Left ventricle myocardium superior (tissue), 1 donor: ENCODE results near the gene SULT2A1. TPM values are rescaled to one million over a fixed set of nuclear protein-coding genes. Genes with fewer than 3 reads are reported as not detected.
A peak's percentile ranks its signal among the peaks of the same experiment; 100 is the strongest.
"Not testable (repeated sequence)": the region's sequence is repeated elsewhere in the genome, so short reads cannot be mapped to it uniquely, and the experiment has no call there.

Source experiments
- ATAC-seq: fragments of 200-7000 bp; cut with Tn5 transposase; one replicate; pipeline ENCODE4 v1.9.1; 2020; ENCODE audit warnings: mild to moderate bottlenecking, moderate library complexity
- DNase-seq: peaks from one replicate; pipeline ENCODE4 v3.0.0-alpha.2; 2020
- intact Hi-C: fragments of 100-400 bp; cut with micrococcal nuclease; formaldehyde crosslinking; loops from one replicate; pipeline ENCODE4 v1.11.0; 2022
- long read RNA-seq: library from polyadenylated mRNA; unstranded; transcript quantifications from one replicate; pipeline ENCODE4 v2.0.0, GENCODE V29; 2021
- total RNA-seq: library from RNA; stranded (reverse); fragmentation: NEBNext Ultra II Directional; extraction: Animal tissue kit (Norgen Biotek cat#: 25700); gene quantifications from one replicate; pipeline ENCODE4 v1.2.1, GENCODE V29; 2021
- donor health status: DM: no; HTN: yes; CAD: no; lungs with severe emphysema.

SULT2A1 gene, protein sequence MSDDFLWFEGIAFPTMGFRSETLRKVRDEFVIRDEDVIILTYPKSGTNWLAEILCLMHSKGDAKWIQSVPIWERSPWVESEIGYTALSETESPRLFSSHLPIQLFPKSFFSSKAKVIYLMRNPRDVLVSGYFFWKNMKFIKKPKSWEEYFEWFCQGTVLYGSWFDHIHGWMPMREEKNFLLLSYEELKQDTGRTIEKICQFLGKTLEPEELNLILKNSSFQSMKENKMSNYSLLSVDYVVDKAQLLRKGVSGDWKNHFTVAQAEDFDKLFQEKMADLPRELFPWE
- total RNA-seq, result not detected
- long read RNA-seq, result 0 reads

DNA sequence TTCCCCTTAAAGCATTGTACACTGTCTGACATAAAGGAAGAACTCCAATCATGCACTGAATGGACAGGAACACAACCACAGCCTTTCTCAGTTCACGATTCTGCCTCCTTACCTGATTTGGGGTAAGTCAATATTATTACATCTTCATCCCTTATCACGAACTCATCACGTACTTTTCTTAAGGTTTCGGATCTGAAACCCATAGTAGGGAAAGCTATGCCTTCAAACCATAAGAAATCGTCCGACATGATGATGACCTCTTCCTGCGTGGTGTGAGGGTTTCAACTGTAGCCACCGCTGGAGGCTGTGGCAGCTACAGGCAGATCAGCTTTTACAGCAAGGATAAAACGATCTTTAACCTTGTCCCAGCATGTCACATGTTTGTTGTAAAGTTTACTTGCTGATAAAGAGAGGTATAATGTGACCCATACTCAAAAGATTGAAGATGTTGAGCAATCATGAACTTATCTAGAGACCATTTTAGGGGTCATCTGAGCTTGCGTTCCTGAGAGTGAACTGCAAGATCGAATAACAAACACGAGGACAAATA lies at the start of gene SULT2A1:
Gene SULT2A1 (minus strand): TSS at position 306 of the 550 bp plus-strand sequence. CDS start 58 bp downstream, at position 248.
- ATAC-seq, result no peak
- intact Hi-C loops, result no loop called here

DNA sequence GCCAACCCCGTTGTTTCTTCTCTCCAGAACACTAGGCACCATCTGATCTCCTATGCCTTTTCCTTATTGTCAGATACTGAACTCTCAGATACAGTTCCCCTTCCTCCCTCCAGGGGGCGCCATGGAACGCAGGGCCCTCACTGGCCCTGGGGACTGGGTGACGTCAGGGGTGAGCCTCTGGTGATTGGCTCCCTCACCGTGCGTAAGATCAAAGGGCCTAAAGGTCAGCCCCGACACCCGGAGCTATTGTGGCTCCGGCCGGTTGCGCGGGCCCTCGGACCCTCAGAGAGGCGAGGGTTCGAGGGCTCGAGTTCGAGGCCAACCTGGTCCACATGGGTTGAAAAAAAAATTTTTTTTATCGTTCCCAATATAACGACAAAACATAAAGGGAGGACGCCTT lies 42.5 kb upstream of the SULT2A1 start:
- DNase-seq, intact Hi-C loops, ATAC-seq: not testable (repeated sequence)

More for the DNA sequence above, at the start of gene SULT2A1:
- no peak for DNase-seq

DNA sequence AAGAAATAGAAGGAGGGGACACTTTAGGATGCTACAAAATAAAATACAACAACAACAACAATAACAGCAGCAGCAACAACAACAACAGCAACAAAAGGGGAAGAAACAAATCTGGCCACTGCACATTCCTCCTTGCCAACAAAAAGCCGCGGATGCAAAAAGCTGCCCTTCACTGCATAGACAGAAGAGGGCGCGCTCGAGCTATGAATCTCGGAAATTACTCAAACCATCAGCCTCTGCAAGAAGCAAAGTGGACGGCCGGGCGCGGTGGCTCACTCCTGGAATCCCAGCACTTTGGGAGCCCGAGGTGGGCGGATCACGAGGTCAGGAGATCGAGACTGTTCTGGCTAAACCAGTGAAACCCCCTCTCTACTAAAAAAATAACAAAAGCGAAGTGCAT lies 34.0 kb upstream of the SULT2A1 start:
- ATAC-seq, DNase-seq, intact Hi-C loops: not testable (repeated sequence)

DNA sequence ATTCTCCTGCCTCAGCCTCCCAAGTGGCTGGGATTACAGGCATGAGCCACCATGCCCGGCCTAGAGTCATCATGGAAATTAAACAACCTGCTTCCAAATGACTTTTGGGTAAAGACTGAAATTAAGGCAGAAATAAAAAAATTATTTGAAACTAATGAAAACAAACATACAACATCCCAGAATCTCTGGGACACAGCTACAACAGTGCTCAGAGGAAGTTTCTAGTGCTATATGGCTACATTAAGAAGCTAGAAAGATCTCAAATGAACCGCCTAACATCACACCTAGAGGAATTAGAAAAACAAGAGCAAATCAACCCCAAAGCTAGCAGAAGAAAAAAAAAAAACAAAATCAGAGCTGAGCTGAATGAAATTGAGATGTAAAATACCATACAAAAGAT lies 24.1 kb upstream of the SULT2A1 start:
- ATAC-seq, DNase-seq, intact Hi-C loops: not testable (repeated sequence)

DNA sequence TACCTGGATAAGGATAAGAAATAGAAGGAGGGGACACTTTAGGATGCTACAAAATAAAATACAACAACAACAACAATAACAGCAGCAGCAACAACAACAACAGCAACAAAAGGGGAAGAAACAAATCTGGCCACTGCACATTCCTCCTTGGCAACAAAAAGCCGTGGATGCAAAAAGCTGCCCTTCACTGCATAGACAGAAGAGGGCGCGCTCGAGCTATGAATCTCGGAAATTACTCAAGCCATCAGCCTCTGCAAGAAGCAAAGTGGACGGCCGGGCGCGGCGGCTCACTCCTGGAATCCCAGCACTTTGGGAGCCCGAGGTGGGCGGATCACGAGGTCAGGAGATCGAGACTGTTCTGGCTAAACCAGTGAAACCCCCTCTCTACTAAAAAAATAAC lies 23.2 kb upstream of the SULT2A1 start:
- intact Hi-C loops, ATAC-seq: not testable (repeated sequence)
- DNase-seq, result peak; percentile 72

DNA sequence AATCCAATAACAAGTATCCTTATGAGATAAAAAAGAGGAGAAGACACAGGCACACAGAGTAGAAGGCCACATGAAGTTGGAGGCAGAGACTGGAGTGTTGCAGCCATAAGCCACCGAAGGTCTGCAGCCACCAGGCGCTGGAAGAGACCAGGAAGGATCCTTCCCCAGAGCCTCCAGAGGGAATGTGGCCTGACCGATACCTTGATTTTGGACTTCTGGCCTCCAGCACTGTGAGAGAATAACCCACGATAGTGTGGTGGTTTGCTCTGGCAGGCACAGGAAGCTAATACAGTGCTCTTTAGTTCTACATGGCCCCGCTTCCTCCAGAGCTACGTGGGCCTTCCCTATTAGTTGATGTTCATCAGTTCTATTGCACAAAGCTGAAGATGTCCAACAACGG lies 15.3 kb upstream of the SULT2A1 start:
- no peak for ATAC-seq
- DNase-seq, result no peak
- intact Hi-C loops, result no loop called here

DNA sequence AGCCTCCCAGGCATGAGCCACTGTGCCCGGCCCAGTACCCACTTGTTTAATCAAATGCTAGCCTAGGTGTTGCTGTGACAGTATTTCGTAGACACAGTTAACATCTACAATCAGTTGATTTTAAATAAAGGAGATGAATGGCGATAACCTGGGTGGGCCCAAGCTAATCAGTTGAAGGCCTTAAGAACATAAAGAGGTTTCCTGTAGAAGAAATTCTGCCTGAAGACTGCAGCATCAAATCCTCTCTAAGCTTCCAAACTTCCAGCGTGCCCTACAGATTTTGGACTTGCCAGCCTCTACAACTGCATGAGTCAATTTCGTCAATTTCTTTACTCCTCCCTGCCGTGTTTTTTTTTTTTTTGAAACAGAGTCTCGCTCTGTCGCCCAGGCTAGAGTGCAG lies 13.2 kb upstream of the SULT2A1 start:
- intact Hi-C loops, result no loop called here
- ATAC-seq, result no peak
- no peak for DNase-seq

DNA sequence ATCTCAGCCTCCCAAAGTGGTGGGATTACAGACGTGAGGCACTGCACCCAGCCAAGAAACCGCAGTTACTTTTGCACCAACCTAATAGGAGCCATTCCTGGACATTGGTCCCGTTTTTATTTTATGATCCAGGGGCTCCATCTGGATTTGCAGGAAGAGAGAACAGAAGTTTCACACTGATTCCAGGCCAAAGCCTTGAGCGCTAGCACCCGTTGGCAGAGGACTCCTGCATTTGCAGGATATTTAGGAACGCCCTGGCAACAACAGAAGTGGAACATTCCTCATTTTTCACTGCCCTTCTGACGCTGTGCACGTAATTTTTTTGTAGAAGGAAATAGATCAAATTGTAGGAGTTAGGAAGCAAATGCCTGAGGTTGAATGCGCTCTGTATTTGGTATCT lies 11.7 kb upstream of the SULT2A1 start:
- intact Hi-C loops, result no loop called here
- no peak for DNase-seq
- no peak for ATAC-seq

DNA sequence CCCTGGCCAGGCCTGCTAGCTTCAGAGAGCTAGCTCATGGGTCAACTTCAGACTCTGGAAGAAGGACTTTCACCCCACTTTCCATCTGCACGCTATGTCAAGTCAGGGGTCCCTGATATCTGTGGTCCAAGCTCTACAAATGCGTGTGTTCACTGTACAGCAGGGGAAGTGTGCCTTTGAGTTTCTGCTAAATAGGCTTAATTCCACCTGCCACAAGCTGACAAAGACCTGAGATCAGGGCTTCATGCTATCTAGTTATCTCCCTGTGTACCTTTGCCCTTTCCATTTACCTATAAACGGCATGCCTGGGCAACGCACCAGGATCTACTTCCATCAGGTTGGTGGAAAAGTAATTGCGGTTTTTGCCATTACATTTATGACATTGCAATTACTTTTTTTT lies 10.7 kb upstream of the SULT2A1 start:
- DNase-seq (no peak), ATAC-seq (no peak)
- intact Hi-C loops, result no loop called here

DNA sequence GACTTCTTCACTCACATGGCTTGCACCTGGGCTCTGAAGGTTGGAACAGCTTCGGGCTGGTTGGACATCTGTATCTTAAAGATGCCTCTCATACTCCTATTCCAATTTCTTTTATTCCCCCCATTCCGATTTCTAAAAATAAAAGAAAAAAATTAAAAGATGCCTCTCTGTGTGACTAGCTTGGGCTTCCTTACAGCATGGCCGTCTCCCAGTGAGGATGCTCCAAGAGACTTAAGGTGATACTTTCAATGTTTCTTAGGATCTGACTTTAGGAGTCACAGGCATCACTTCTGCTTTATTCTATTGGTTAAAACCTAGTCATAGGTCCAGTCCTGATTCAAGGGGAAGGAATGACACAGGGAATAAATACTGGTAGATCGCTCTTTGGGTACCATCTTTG lies 9.9 kb upstream of the SULT2A1 start:
- ATAC-seq, result no peak
- no peak for DNase-seq
- intact Hi-C loops, result no loop called here

DNA sequence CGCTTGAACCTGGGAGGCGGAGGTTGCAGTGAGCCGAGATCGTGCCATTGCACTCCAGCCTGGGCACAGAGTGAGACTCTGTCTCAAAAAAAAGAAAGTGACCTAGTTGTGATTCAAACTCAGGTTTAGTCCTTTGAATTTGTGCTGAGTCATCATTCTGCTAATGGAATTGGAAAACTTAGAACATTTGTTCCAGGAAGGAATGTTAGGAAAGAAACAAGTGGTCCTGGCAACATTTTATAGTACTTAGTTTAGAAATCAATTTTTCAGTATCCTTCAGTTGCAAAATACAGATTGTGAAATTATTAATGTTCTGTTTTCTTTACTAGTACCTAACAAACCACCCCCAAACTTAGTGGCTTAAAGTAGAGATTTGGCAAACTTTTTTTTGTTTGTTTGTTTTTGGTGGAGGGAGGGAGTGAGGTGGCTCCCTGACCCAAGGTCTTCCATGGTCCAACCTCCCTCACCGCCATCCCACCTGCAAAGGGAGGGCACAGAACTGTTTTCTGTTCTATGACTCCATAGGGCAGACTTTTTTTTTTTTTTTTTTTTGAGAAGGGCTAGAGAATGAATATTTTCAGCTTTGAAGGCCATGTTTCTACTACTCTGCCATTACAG lies 9.2 kb upstream of the SULT2A1 start:
- intact Hi-C loops, result no loop called here
- DNase-seq, result no peak

DNA sequence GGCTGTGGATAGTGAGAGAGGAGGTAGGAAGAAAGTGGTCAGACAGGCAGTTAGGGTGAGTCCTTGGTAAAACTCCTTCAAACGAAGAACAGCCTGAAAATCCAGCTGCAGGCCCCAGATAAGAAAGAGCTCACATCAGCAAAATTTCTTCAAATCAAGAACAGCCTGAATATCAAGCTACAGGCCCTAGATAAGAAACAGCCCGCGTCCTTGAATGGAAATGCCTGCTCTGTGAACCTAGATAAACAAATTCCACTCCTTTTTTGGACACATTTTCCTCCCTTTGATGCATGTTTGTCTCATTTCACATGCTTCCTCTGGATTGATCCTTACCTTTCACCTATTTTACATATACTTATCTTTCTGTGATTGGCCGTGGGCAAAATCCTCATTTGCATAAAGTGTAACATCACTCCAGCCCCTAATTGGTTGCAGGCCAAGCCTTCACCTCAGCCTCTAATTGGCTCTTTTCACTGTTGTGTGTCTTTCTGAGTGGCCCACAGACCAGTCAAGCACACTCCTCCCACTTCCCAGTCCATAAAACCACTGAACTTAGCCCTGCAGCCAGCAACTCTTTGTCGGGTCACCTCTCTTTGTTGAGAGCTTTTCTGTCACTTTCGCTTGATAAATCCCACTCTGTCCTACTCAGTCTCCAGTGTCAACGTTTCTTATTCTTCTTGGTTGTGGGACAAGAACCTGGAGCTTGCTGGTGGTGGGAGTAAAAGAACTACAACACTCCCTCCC lies 6.0 kb upstream of the SULT2A1 start:
- intact Hi-C loops, result no loop called here
- no peak for ATAC-seq
- no peak for DNase-seq

More for the DNA sequence above, 9.2 kb upstream of the SULT2A1 start:
- ATAC-seq, result no peak

DNA sequence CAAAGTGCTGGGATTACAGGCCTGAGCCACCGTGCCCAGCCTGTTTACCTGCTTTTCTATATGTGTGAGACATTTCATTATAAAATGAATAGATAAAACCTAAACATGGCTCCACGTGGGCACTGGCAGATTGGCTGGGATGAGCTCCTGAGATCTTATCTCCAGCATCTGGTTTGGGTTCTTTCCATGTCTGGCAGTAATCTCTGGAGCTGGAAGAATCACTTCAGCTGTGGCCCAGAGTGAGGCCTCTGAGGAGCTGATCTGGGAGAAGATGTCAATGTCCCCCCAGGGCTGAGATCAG lies 5.5 kb upstream of the SULT2A1 start:
- no peak for ATAC-seq
- intact Hi-C loops, result no loop called here
- DNase-seq, result no peak

DNA sequence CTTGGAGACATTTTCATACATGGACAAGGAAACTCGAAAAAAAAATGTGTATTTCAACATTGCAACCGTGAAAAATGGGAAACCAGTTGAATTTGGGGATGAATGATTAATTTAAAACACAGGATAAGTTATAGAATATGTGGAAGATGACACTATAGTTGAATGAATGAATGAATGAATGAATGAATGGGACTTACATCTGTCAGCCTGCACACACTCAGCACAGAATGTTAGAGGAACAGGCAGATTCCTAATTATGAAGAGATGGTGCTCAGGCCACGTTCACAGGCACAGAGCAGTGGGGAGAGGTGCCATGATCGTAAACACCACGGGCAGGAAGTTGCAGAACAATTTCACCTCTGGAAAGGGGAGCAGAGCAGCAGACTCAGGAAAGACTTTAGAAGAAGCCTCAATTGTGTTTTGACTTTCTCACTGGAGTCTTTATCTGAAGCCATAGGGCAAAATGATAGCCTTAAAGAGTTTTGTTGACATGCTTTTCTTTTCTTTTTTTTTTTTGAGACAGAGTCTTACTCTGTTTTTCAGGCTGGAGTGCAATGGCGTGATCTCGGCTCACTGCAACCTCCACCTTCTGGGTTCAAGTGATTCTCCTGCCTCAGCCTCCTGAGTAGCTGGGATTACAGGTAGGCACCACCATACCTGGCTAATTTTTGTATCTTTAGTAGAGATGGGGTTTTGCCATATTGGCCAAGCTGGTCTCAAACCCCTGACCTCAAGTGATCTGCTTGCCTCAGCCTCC lies 4.9 kb upstream of the SULT2A1 start:
- no peak for DNase-seq
- no peak for ATAC-seq
- intact Hi-C loops, result no loop called here

DNA sequence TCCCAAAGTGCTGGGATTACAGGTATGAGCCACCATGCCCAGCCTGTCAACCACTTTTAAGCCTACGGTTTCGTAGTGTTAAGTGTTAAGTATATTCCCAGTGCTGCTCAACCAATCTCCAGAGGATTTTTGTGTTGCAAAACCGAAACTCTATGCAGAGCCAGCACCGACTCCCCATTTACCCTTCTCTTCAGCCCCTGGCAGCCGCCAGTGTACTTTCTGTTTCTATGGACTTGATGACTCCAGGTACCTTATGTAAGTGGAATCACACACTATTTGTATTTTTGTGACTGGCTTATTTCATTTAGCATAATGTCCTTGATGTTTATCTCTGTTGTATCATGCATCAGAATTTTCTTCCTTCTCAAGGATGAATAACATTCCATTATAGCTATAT lies 1.1 kb downstream of the SULT2A1 start:
- DNase-seq (no peak), ATAC-seq (no peak)
- intact Hi-C loops, result no loop called here

DNA sequence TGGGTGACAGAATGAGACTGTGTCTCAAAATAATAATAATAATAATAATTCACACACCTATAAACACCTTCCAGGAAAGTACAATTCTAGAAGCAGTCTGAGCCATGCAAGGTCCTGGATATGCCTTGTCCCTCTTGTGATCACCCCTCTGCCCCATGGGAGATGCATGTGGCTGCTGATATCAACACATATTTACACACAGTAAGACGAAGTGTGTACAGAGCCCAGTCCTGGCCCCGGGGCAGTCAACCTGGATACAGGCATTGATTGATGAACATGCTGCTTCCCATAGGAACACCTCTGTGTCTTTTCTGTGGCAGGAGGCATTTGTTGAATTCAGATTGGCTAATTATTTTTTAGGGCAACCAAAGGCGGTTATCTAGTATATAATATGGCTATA lies 3.2 kb downstream of the SULT2A1 start:
- DNase-seq, result no peak
- no peak for ATAC-seq
- intact Hi-C loops, result no loop called here

DNA sequence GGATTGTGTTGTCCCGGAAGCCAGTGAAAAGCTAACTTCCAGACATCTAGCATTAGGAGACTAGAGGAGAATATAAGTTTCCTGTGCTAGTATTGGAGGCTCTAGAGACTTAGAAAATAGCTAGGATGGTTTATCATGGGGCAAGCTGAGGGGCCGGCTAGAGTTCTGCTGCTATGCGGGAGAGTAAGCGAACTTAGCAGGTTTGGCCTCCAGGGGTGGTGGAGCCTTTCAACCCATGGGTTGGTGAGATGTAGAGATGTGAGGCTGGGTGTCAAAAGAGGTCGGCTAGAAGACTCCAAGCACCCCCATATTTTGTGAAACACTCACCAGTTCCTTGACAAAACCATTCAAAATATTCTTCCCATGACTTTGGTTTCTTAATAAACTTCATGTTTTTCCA lies 4.4 kb downstream of the SULT2A1 start:
- intact Hi-C loops, result no loop called here
- ATAC-seq, result no peak
- no peak for DNase-seq

DNA sequence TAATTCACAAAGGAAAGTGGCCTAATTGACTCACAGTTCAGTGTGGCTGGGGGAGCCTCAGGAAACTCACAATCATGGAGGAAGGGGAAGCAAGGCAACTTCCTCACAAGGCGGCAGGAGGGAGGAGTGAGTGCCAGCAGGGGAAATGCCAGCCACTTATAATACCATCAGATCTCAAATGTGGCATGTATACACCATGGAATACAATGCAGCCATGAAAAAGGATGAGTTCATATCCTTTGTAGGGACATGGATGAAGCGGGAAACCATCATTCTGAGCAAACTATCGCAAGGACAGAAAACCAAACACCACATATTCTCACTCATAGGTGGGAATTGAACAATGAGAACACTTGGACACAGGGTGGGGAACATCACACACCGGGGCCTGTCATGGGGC lies 6.7 kb downstream of the SULT2A1 start:
- intact Hi-C loops, ATAC-seq, DNase-seq: not testable (repeated sequence)

DNA sequence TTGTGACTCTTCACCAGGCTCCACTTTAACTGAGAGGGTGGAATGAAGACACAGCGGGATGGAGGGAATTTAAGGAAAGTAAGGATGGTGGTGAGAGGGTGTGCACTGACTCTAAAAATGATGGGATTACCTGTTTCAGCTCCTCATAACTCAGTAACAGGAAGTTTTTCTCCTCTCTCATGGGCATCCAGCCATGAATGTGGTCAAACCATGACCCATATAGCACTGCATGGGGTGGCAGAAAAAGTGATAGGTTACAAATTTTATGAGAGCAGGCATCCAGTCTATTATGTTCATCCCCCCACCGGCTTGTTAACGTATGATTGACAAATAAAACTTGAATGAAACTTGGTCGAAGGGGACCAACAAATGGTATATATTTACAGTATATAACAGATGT lies 7.2 kb downstream of the SULT2A1 start:
- intact Hi-C loops, result no loop called here
- no peak for ATAC-seq

DNA sequence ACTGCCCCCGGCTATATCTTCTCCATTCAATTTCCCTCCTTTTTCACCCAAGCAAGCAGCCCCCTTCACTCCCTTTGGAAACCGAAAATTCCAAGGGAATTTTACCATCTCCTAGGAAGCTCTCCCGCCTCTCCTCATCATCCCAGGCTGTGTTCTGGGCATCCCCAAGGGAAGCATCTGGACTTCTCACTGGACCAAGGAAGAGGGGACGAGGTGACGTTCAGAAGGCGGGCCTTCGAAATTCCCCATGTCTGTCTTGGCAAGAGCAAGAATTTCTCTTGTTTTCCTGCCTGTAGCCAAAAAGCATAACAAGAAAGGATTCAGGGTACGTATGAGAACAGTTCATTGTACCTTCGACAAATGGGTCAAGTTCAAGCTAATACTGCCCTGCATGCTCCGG lies 20.9 kb downstream of the SULT2A1 start:
- DNase-seq (no peak), ATAC-seq (no peak)
- intact Hi-C loops, result no loop called here

More for the DNA sequence above, 7.2 kb downstream of the SULT2A1 start:
- DNase-seq, result no peak
